Measurements from ENCODE around the gene MIGA1.
A peak's percentile ranks its signal among the peaks of the same experiment; 100 is the strongest.
"Not testable (repeated sequence)": the region's sequence is repeated elsewhere in the genome, so short reads cannot be mapped to it uniquely, and the experiment has no call there.

Gene MIGA1

GRCh38 chr1:77768006-77768405 is 11.4 kb upstream of the MIGA1 start:
- no peaks in the 10 kb centered on the region for H3K27me3 Mint-ChIP-seq
- no peak for ATAC-seq (replicated peaks)

GRCh38 chr1:77776007-77776700 is 3.3 kb upstream of the MIGA1 start:
- Mint-ChIP-seq H3K36me3 (ENCODE audit: insufficient read depth) (peaks cover 6% of the 10 kb centered on the region), H3K27ac (no peak overlapping the region)

More at GRCh38 chr1:77768006-77768405, 11.4 kb upstream of the MIGA1 start:
- Mint-ChIP-seq H3K4me1 (ENCODE audit: low read depth in 2 of 2) (no peaks in the 10 kb centered on the region), H3K27ac (no peak overlapping the region), H3K36me3 (ENCODE audit: insufficient read depth) (no peaks in the 10 kb centered on the region), H3K4me3 (no peak overlapping the region), H3K9me3 (no peaks in the 10 kb centered on the region)
- DNase-seq = no peak

DNA sequence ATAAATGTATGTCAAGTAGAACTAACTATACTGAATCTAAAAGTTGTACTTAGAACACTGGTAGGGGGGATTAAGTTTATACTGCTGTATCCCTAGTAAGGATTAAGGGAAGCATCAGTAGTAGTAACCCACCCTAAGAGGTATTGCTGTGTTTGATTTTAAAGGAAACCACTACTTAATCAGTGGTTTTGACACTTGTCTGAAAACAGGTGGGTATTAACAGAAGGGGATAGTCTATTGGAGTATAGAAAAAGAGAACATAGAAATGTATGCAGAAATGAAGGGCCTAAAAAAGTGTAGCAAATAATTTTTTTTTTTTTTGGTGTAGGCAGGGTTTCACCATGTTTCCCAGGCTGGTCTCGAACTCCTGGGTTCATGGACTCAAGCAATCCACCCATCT is 2.2 kb downstream of the MIGA1 start:
- Mint-ChIP-seq H3K4me3 (peak overlapping the region; percentile 7 to 94), H3K27me3 (no peaks in the 10 kb centered on the region), H3K36me3 (ENCODE audit: insufficient read depth) (peaks cover 27% of the 10 kb centered on the region), H3K27ac (peak overlapping the region in 1 of 2 donors; percentile 59), H3K4me1 (ENCODE audit: low read depth in 2 of 2) (peaks cover 14 to 47% of the 10 kb centered on the region in 2 donors), H3K9me3 (peaks cover 0 to 4% of the 10 kb centered on the region in 2 donors)
- ATAC-seq (replicated peaks) (no peak), DNase-seq (no peak)

More at GRCh38 chr1:77776007-77776700, 3.3 kb upstream of the MIGA1 start:
- H3K4me1 Mint-ChIP-seq (ENCODE audit: low read depth in 2 of 2) = peaks cover 8 to 22% of the 10 kb centered on the region in 2 donors
- H3K4me3 Mint-ChIP-seq = no peak overlapping the region
- no peaks in the 10 kb centered on the region for H3K9me3 Mint-ChIP-seq
- H3K27me3 Mint-ChIP-seq = no peaks in the 10 kb centered on the region
- no peak for ATAC-seq (replicated peaks)
- no peak for DNase-seq

- Mint-ChIP-seq H3K27ac (peak overlapping the region; percentile 17 to 26), H3K9me3 (peaks cover 0 to 8% of the 10 kb centered on the region in 2 donors), H3K36me3 (ENCODE audit: insufficient read depth) (peaks cover 41% of the 10 kb centered on the region), H3K4me1 (ENCODE audit: low read depth in 2 of 2) (peaks cover 16 to 49% of the 10 kb centered on the region in 2 donors), H3K4me3 (no peak overlapping the region), H3K27me3 (no peaks in the 10 kb centered on the region)
- no peak for ATAC-seq (replicated peaks)
- DNase-seq = no peak
These were observed 3.7 kb downstream of the MIGA1 start for GRCh38 chr1:77783141-77783540.

- H3K4me3 Mint-ChIP-seq; H3K27ac Mint-ChIP-seq; DNase-seq; H3K9me3 Mint-ChIP-seq; ATAC-seq (replicated peaks); H3K27me3 Mint-ChIP-seq: not testable (repeated sequence)
- Mint-ChIP-seq H3K4me1 (ENCODE audit: low read depth in 2 of 2) (peaks cover 10 to 31% of the 10 kb centered on the region in 2 donors), H3K36me3 (ENCODE audit: insufficient read depth) (peaks cover 51% of the 10 kb centered on the region)
These were observed 6.8 kb downstream of the MIGA1 start for GRCh38 chr1:77786093-77786741.

- ATAC-seq (replicated peaks) (no peak), DNase-seq (no peak)
- H3K9me3 Mint-ChIP-seq = no peaks in the 10 kb centered on the region
- H3K4me1 Mint-ChIP-seq (ENCODE audit: low read depth in 2 of 2) = peaks cover 11 to 23% of the 10 kb centered on the region in 2 donors
- H3K4me3 Mint-ChIP-seq = no peak overlapping the region
- H3K36me3 Mint-ChIP-seq (ENCODE audit: insufficient read depth) = peaks cover 41% of the 10 kb centered on the region
- no peak overlapping the region for H3K27ac Mint-ChIP-seq
- H3K27me3 Mint-ChIP-seq = no peaks in the 10 kb centered on the region
These were observed 15.1 kb downstream of the MIGA1 start for GRCh38 chr1:77794550-77794949.

DNA sequence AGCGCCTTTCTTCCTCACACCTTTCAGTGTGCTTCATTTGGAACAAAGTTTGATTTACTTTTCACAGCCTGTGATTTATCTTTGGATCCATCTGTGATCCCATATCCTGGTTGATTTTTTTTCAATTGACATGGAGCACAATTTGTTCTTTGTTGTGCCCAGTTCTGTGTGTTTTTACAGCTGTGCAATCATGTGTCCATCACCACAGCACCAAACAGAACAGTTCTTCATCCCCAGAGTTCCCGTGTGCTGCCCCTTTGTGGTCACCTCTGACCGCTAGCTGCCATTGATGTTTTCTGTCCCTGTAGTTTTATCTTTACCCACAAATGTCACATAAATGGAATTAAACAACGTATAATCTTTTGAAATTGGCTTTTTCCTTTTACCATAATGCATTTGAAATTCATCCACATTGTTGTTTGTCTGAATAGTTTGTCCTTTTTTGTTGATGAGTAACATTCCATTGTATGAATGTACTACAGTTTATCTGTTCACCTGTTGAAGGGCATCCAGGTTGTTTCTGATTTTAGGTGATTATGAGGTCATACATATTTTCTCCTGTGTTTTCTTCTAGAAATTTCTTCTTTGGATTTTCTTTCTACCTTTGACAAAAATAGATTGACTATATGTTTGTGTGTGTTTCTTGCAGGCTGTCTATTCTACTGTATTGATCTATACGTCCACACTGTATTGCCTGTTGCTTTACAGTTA is 17.4 kb downstream of the MIGA1 start:
- H3K36me3 Mint-ChIP-seq (ENCODE audit: insufficient read depth) = peaks cover 38% of the 10 kb centered on the region
- peaks cover 9 to 33% of the 10 kb centered on the region in 2 donors for H3K4me1 Mint-ChIP-seq (ENCODE audit: low read depth in 2 of 2)
- DNase-seq (no peak), ATAC-seq (replicated peaks) (no peak)
- H3K4me3 Mint-ChIP-seq = no peak overlapping the region
- H3K9me3 Mint-ChIP-seq = no peaks in the 10 kb centered on the region
- no peaks in the 10 kb centered on the region for H3K27me3 Mint-ChIP-seq
- no peak overlapping the region for H3K27ac Mint-ChIP-seq

DNA sequence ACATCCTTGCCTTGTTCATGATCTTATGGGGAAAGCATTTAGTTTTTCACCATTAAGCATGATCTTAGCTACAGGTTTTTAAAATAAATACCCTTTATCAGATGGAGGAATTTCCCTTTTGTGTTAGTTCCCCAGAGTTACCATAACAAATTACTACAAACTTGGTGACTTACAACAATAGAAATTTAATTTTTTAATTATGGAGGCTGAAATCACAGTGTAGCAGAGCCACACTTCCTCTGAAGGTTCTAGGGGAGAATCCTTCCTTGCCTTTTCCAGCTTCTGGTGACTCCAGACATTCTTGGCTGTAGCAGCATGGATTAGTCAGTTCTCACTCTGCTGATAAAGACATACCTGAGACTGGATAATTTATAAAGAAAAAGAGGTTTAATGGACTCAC is 18.5 kb downstream of the MIGA1 start:
- no peaks in the 10 kb centered on the region for H3K27me3 Mint-ChIP-seq
- H3K36me3 Mint-ChIP-seq (ENCODE audit: insufficient read depth) = peaks cover 48% of the 10 kb centered on the region
- no peak for ATAC-seq (replicated peaks)
- DNase-seq = no peak
- peaks cover 5 to 30% of the 10 kb centered on the region in 2 donors for H3K4me1 Mint-ChIP-seq (ENCODE audit: low read depth in 2 of 2)
- H3K4me3 Mint-ChIP-seq = no peak overlapping the region
- no peak overlapping the region for H3K27ac Mint-ChIP-seq
- no peaks in the 10 kb centered on the region for H3K9me3 Mint-ChIP-seq

- Mint-ChIP-seq H3K4me1 (ENCODE audit: low read depth in 2 of 2) (peaks cover 0 to 18% of the 10 kb centered on the region in 2 donors), H3K4me3 (no peak overlapping the region), H3K9me3 (no peaks in the 10 kb centered on the region), H3K36me3 (ENCODE audit: insufficient read depth) (peaks cover 63% of the 10 kb centered on the region), H3K27ac (no peak overlapping the region), H3K27me3 (no peaks in the 10 kb centered on the region)
- ATAC-seq (replicated peaks) (no peak), DNase-seq (no peak)
These were observed 22.6 kb downstream of the MIGA1 start for GRCh38 chr1:77802026-77802425.

DNA sequence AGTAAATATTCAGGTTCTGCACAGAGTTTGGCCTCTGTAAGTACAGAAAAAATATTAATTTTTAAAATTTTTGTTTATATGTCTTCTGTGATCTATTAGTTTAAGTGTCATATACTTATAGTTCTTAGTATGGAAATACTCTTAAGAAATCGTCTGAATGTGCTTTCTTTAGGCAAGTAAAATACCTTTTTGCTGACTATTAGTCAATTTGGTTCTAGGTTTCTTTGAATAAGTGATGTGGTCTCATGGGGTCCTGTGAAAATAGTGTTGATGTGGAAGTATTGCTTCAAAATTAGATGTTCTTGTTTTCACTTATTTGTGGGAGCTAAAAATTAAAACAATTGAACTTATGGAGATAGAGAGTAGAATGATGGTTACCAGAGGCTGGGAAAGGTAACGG is 23.9 kb downstream of the MIGA1 start:
- no peak for DNase-seq
- no peaks in the 10 kb centered on the region for H3K27me3 Mint-ChIP-seq
- H3K27ac Mint-ChIP-seq = peak overlapping the region in 1 of 2 donors; percentile 33
- H3K9me3 Mint-ChIP-seq = no peaks in the 10 kb centered on the region
- no peak overlapping the region for H3K4me3 Mint-ChIP-seq
- ATAC-seq (replicated peaks) = no peak
- peaks cover 65% of the 10 kb centered on the region for H3K36me3 Mint-ChIP-seq (ENCODE audit: insufficient read depth)
- peaks cover 0 to 17% of the 10 kb centered on the region in 2 donors for H3K4me1 Mint-ChIP-seq (ENCODE audit: low read depth in 2 of 2)

DNA sequence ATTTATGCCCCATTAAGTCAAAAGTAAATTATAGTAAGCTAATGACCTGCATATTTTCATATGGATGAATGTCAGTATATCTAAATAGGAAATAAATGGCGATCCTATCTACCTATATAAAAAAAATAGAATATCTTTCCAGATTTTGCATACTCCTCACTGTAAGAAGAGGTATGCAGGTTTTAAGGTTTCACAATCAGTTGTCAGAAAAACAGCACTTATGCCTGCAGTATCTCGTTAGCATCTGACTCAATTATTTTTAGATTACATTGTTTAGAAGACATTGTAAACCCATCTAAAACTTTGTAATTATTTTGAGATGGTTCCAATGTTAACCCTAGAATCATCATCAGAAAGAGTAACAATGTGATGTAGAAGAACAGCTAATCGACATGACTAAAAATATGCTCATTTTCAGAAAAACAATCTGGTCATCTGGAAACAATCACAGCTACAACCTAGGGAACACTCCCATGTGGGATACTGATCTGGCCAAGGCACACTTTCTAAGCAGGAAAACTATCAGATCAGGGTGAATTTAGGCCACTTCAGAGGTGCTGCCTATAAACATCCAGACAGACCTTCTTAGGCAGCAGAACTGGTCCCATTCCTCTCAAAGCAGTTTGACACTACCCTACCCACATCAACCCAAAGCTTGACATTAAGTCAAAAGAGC is 30.5 kb downstream of the MIGA1 start:
- not testable (repeated sequence) for DNase-seq; H3K27ac Mint-ChIP-seq; H3K9me3 Mint-ChIP-seq; H3K4me1 Mint-ChIP-seq (ENCODE audit: low read depth in 2 of 2); H3K27me3 Mint-ChIP-seq; ATAC-seq (replicated peaks); H3K4me3 Mint-ChIP-seq
- peaks cover 64% of the 10 kb centered on the region for H3K36me3 Mint-ChIP-seq (ENCODE audit: insufficient read depth)

GRCh38 chr1:77811589-77811988 is 32.1 kb downstream of the MIGA1 start:
- H3K36me3 Mint-ChIP-seq (ENCODE audit: insufficient read depth) = peaks cover 63% of the 10 kb centered on the region

More at GRCh38 chr1:77811589-77811988, 32.1 kb downstream of the MIGA1 start:
- not testable (repeated sequence) for H3K9me3 Mint-ChIP-seq; H3K27me3 Mint-ChIP-seq; H3K4me1 Mint-ChIP-seq (ENCODE audit: low read depth in 2 of 2); DNase-seq; H3K27ac Mint-ChIP-seq; H3K4me3 Mint-ChIP-seq
- ATAC-seq (replicated peaks) = peak; percentile 61
